Measurements from ENCODE around the gene FPGS.

The FPGS gene

DNA sequence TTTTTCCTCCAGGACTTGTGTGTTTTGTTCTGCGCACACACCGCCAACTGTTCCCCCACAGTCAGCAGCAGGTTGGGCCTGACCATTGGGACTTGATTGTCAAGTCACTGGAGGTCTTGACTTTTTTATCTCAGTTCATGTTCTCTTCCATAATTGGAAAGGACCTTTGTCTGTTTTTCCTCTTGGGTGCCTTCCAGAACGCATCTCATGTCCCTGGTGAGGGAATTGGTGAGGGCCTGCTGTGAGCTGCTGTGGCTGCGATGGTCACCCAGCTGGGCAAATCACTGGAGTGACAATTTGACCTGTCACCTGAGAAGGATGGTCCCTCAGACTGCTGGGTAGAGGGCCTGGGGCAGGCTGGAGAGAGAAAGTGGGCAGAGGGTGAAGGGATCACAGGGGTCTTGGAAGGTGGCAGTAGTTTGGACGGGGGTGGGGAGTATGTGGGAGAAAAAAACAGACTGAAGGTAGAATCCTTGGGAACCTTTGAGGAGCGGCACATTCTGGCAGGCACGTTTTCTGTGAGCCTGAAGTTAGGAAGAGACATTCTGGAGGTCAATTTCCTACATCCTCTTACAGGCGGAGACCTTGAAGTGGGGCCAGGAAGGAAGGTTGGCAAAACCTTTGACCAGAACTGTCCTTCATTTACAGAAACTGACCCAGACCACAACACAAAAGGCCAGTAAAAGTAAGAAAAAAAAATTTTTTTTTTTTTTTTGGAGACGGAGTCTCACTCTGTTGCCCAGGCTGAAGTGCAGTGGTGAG, 12.4 kb upstream of the FPGS start:
- FAIRE-seq = no peak

DNA sequence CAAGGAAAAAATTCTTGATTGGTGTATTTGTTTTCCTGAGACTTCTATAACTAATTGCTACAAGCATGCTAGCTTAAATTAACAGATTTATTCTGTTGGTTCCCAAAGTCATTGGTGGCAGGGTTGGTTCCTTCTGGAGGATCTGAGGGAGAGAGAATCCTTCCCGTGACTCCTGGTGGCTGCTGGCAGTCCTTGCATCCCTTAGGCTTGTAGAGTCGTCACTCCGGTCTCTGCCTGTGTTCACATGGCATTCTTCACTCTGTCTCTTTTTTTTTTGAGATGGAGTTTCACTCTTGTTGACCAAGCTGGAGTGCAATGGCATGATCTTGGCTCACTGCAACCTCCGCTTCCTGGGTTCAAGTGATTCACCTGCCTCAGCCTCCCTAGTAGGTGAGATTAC, 11.6 kb upstream of the FPGS start:
- FAIRE-seq = no peak

DNA sequence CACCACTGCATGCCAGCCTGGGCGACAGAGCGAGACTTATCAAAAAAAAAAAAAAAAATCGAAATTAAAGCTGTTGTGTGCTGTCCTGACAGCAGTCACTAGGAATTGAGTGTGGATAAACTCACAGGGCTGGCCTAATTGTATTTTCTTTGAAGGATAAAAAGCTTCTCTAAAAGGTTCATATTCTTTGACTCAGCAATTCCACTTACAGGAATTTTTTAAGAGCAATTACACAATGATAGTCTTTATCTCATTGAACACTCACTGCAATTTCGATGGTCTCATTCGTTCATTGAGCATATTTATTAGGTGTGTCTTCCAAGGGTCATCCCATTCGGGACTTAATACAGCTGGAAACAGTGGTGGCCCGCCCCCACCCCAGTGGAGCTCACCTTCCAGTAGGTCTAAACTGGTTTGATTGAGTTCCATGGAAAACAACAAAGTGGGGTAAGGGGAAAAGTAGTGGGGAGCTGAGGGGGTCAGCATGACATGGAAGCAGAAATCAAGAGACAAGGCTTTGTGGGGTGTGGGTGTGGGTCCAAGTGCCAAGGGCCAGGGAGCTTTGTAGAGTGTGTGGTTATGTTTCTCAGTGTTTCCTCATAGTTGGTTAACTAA, 10.2 kb upstream of the FPGS start:
- no peak for FAIRE-seq

- no peak for FAIRE-seq
These were observed 9.5 kb upstream of the FPGS start for GRCh38 chr9:127793093-127793708.

DNA sequence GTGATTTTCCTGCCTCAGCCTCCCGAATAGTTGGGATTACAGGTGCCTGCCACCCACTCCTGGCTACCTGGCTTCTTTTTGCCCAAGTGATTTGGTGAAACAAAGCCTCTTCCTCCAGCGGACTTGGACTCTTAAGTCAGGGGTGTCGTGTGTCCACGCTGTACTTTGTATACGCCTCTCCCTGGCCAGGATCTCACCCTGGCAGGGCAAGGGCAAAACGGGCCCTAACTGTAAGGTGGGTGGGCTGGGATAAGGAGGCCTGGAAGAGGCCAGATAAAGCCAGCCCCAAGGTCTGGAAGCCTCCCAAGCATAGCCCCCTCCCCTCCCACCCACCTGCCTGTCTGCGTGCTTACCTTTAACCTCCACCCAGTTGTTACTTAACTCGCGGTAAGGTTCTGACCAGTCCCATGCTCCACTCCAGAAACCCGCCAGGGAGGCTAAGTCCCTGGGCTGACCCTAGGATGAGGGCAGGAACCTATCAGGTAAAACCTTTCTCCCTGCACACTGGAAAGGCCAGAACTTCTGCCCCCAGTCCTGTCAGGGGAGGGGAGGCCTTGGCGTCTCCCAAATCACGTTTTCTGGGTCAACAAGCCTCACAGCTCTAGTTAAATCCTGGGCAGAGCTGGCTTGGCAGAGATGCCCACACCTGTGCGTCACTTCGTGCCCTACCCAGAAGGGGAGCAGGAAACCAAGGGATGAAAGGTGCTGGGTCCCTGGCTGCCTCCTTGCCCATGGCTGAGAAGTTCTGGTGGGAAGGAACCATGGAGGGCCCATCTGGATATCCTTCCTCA, 8.5 kb upstream of the FPGS start:
- FAIRE-seq = no peak

DNA sequence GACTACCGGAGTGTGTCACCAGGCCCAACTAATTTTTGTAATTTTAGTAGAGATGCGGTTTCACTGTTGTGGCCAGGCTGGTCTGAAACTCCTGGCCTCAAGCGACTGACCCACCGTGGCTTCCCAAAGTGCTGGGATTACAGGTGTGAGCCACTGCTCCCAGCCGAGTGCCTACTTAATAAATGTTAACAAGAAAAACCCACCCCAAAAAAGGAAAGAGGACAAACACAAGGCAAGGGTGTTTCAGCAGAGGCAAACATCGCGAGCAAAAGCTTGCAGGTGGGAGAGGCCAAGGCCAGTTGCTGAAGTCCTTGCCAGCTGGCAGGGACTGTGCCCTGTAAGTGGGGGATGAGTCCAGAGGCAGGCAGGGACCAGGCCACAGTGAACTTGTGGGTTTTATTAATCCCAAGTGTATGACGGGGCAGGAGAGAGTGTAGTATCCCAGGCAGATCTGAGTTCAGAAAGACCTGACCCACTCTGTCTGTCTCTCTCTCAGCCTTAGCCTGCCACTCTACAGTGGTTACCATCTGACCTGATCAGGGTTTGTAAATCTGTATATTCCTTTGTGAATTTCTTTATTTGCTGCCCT, 6.4 kb upstream of the FPGS start:
- FAIRE-seq = no peak

DNA sequence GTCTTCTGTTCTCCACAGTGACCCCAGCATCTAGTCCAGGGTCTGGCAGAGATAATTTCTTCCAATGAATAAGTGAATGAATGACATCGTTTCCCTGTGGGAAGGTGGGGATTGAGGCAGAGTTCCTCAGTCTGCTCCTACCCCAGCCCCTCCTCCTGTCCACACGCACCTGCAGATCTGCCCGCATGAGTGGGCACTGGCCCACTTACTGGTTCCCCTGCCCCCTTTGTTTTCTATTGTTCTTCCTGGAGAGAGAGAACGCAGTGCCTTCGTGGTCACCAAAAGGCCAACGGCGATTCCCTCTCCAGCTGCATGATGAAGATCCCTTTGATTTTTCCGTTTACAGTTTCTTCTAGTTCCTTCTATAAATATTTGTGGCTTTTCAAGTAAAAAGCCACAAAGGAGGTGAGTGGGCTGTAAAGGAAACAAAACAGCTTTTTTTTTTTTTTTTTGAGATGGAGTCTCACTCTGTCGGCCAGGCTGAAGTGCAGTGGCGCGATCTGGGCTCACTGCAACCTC, 5.8 kb upstream of the FPGS start:
- FAIRE-seq = no peak

GRCh38 chr9:127801955-127802575, 617 bp upstream of the FPGS start:
- no peak for FAIRE-seq

GRCh38 chr9:127803507-127804352, 1.0 kb downstream of the FPGS start:
- no peak for FAIRE-seq

DNA sequence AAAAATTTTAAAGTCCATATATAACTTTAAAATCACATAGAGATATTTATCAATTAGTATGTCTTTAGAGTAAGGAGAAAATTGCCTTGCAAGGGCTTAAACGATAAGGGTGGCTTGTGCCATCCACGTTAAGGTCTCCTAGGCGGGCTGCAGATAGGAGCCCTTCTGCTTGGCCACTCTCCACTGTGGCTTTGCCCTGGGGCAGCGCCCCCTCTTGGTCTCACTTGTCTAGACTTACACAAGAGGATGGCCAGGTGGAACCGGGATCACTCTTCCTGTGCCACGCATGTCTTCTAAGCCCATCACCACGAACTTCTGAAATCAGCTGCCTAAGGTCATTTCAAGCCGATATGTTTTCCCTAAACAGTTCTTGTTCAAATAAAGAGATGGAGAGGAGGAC, 2.9 kb downstream of the FPGS start:
- FAIRE-seq = no peak

DNA sequence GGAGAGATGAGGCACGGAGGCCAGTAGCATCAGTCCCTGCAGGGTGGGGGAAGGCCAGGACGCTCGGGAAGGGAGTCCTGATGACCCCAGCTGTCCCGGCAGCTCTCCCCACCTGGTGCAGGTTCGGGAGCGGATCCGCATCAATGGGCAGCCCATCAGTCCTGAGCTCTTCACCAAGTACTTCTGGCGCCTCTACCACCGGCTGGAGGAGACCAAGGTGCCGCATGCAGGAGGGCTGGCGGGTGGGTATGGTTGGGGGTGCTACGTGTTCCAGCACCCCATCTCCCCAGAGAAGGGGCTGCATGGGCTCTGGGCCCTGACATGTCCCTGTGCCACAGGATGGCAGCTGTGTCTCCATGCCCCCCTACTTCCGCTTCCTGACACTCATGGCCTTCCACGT, 4.2 kb downstream of the FPGS start:
- no peak for FAIRE-seq

DNA sequence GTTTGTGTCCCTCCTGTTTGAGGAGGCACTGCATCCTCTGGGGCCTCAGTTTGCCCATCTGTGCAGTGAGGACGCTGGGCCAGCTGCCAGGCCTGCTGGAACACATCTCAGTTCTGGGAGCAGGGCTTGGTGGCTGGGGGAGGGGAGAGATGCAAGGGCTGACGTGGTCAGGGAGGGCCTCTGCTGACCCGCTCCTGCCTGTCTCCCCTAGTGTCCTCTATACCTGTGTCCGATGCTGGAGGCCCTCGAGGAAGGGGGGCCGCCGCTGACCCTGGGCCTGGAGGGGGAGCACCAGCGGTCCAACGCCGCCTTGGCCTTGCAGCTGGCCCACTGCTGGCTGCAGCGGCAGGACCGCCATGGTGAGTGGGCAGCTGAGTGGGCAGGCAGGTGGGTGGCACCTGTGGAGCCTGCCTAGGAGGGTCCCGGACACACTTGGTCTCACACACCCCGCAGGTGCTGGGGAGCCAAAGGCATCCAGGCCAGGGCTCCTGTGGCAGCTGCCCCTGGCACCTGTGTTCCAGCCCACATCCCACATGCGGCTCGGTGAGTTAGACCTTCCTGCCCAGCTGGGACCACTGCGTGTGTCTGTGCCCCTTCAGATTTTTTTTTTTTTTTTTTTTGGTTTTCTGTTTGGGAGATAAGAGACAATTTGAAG, 5.8 kb downstream of the FPGS start:
- no peak for FAIRE-seq

GRCh38 chr9:127809002-127809539, 6.4 kb downstream of the FPGS start:
- FAIRE-seq = no peak

GRCh38 chr9:127809540-127810377, 7.1 kb downstream of the FPGS start:
- no peak for FAIRE-seq

- FAIRE-seq = no peak
These were observed 7.9 kb downstream of the FPGS start for GRCh38 chr9:127810378-127811187.

DNA sequence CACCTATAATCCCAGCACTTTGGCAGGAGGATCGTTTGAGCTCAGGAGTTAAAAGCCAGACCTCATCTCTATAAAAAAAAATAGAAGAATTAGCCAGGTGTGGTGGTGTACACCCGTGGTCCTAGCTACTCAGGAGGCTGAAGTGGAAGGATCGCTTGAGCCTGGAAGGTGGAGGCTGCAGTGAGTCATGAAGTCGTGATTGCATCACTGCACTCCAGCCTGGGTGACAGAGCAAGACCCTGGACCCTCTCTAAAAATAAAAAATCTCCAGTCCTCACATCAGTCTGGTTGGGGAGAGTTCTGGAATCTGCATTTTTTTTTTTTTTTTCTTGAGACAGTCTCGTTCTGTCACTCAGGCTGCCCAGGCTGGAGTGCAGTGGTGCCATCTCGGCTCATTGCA, 9.3 kb downstream of the FPGS start:
- FAIRE-seq = no peak

DNA sequence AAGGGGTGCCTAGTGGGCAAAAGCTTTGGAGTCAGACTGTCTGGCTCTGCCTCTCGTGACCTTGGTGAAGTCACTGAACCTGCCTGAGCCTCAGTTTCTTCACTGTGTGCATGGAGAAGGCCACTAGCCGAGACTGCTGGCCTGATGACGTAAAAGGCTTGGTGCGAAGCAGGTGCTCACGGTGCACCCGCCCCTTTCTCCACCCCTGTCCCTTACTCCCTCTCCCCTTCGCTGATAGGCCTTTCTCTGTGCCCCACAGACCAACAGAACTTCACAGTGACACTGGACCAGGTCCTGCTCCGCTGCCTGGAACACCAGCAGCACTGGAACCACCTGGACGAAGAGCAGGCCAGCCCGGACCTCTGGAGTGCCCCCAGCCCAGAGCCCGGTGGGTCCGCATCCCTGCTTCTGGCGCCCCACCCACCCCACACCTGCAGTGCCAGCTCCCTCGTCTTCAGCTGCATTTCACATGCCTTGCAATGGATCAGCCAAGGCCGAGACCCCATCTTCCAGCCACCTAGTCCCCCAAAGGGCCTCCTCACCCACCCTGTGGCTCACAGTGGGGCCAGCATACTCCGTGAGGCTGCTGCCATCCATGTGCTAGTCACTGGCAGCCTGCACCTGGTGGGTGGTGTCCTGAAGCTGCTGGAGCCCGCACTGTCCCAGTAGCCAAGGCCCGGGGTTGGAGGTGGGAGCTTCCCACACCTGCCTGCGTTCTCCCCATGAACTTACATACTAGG, 10.4 kb downstream of the FPGS start:
- no peak for FAIRE-seq

GRCh38 chr9:127813686-127814226, 11.1 kb downstream of the FPGS start:
- FAIRE-seq = no peak

Data from G401.6 (cell line).